Measurements from ENCODE around the gene DNAH9. TPM values are rescaled to one million over a fixed set of nuclear protein-coding genes. Genes with fewer than 3 reads are reported as not detected.

The DNAH9 gene
- total RNA-seq, 1 donor from 2014 or later, result 0.08 TPM

- H3K4me3 ChIP-seq (ENCODE audit: low read depth, low read length), result no peak overlapping the region
- H3K27me3 ChIP-seq (ENCODE audit: control insufficient read depth, insufficient read depth, low read length), result no peaks in the 10 kb centered on the region
- no peak for TF ChIP-seq CTCF (IDR thresholded peaks at IDR 0.05; ENCODE audit: insufficient read depth, low read length, poor library complexity, severe bottlenecking)
- H3K36me3 ChIP-seq (ENCODE audit: control insufficient read depth, insufficient read depth, low read length), result no peaks in the 10 kb centered on the region
- DNase-seq (ENCODE audit: low read depth), result no peak
Measured at GRCh38 chr17:11893862-11894261, 295.6 kb downstream of the DNAH9 start.

GRCh38 chr17:11896199-11896598 is 297.9 kb downstream of the DNAH9 start:
- Histone ChIP-seq H3K36me3 (ENCODE audit: control insufficient read depth, insufficient read depth, low read length) (no peaks in the 10 kb centered on the region), H3K27me3 (ENCODE audit: control insufficient read depth, insufficient read depth, low read length) (no peaks in the 10 kb centered on the region), H3K4me3 (ENCODE audit: low read depth, low read length) (no peak overlapping the region)
- TF ChIP-seq CTCF (IDR thresholded peaks at IDR 0.05; ENCODE audit: insufficient read depth, low read length, poor library complexity, severe bottlenecking), result no peak
- no peak for DNase-seq (ENCODE audit: low read depth)

- Histone ChIP-seq H3K36me3 (ENCODE audit: control insufficient read depth, insufficient read depth, low read length) (no peaks in the 10 kb centered on the region), H3K27me3 (ENCODE audit: control insufficient read depth, insufficient read depth, low read length) (no peaks in the 10 kb centered on the region), H3K4me3 (ENCODE audit: low read depth, low read length) (no peak overlapping the region)
- DNase-seq (ENCODE audit: low read depth), result no peak
- TF ChIP-seq CTCF (IDR thresholded peaks at IDR 0.05; ENCODE audit: insufficient read depth, low read length, poor library complexity, severe bottlenecking), result no peak
Measured at GRCh38 chr17:11898526-11899235, 300.4 kb downstream of the DNAH9 start.

GRCh38 chr17:11899537-11899942 is 301.3 kb downstream of the DNAH9 start:
- Histone ChIP-seq H3K27me3 (ENCODE audit: control insufficient read depth, insufficient read depth, low read length) (no peaks in the 10 kb centered on the region), H3K4me3 (ENCODE audit: low read depth, low read length) (no peak overlapping the region), H3K36me3 (ENCODE audit: control insufficient read depth, insufficient read depth, low read length) (no peaks in the 10 kb centered on the region)
- TF ChIP-seq CTCF (IDR thresholded peaks at IDR 0.05; ENCODE audit: insufficient read depth, low read length, poor library complexity, severe bottlenecking), result no peak
- no peak for DNase-seq (ENCODE audit: low read depth)

GRCh38 chr17:11900041-11900476 is 301.8 kb downstream of the DNAH9 start:
- H3K36me3 ChIP-seq (ENCODE audit: control insufficient read depth, insufficient read depth, low read length), result no peaks in the 10 kb centered on the region
- DNase-seq (ENCODE audit: low read depth), result no peak
- H3K4me3 ChIP-seq (ENCODE audit: low read depth, low read length), result no peak overlapping the region
- no peaks in the 10 kb centered on the region for H3K27me3 ChIP-seq (ENCODE audit: control insufficient read depth, insufficient read depth, low read length)
- TF ChIP-seq CTCF (IDR thresholded peaks at IDR 0.05; ENCODE audit: insufficient read depth, low read length, poor library complexity, severe bottlenecking), result no peak

GRCh38 chr17:11900655-11901054 is 302.4 kb downstream of the DNAH9 start:
- no peak overlapping the region for H3K4me3 ChIP-seq (ENCODE audit: low read depth, low read length)
- no peaks in the 10 kb centered on the region for H3K36me3 ChIP-seq (ENCODE audit: control insufficient read depth, insufficient read depth, low read length)
- TF ChIP-seq CTCF (IDR thresholded peaks at IDR 0.05; ENCODE audit: insufficient read depth, low read length, poor library complexity, severe bottlenecking), result no peak
- no peak for DNase-seq (ENCODE audit: low read depth)
- no peaks in the 10 kb centered on the region for H3K27me3 ChIP-seq (ENCODE audit: control insufficient read depth, insufficient read depth, low read length)
